GM12872 (cell line): ENCODE measurements around the gene ZP1.

Source experiments
- TF ChIP-seq, protein P1 (sequence below): IDR thresholded peaks from 3 replicates; pipeline ENCODE4 v1.5.1; 2011; ENCODE audit warnings: low read depth, mild to moderate bottlenecking, low read length, moderate library complexity; ENCODE audit not compliant: insufficient read depth

ZP1 gene

DNA sequence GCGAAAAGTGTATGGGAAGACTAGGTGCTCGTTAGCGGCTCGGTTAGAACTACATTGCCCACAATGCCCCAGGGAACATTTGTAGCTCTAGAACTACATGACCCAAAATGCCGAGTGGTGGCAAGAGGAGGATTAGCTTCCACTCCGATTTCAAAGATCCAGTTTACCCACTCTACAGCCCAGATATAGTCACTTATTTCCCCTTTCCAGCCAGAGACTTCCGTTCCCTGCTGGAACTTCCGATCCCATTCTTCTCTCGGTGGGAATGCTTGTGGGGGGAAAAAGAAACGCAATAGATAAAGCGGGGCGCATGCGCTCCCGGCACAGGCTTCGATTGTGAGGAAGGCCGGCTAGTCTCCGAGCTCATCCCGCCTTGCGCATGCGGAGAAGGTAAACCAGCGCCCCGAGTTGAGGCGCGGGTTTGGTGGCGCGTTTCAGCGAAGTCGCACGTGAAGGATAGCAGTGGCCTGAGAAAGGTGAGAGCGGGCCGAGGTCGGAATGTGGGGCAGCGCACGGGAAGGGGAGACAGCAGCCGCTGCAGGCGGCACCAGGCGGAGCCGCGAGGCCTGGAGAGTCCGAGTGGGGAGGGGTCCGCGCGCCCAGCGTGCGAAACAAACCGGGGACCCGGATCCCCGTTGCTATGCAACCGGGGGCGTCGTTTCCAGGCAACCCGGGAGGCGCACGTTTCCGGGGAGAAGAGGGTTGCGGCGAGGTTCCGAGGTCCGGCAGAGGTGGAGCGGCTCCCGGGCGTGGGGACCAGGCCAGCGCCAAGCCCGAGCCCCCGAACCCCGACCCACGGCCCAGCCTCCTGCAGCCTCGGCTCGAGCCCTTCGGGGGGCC lies 46.7 kb downstream of the ZP1 start, which contains the start of gene TMEM109:
Gene TMEM109, plus strand, starts transcription at position 366 of the 840 bp plus-strand sequence. CDS start 5,536 bp downstream, outside the sequence.
- TF ChIP-seq, protein P1, sequence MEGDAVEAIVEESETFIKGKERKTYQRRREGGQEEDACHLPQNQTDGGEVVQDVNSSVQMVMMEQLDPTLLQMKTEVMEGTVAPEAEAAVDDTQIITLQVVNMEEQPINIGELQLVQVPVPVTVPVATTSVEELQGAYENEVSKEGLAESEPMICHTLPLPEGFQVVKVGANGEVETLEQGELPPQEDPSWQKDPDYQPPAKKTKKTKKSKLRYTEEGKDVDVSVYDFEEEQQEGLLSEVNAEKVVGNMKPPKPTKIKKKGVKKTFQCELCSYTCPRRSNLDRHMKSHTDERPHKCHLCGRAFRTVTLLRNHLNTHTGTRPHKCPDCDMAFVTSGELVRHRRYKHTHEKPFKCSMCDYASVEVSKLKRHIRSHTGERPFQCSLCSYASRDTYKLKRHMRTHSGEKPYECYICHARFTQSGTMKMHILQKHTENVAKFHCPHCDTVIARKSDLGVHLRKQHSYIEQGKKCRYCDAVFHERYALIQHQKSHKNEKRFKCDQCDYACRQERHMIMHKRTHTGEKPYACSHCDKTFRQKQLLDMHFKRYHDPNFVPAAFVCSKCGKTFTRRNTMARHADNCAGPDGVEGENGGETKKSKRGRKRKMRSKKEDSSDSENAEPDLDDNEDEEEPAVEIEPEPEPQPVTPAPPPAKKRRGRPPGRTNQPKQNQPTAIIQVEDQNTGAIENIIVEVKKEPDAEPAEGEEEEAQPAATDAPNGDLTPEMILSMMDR = no peak

DNA sequence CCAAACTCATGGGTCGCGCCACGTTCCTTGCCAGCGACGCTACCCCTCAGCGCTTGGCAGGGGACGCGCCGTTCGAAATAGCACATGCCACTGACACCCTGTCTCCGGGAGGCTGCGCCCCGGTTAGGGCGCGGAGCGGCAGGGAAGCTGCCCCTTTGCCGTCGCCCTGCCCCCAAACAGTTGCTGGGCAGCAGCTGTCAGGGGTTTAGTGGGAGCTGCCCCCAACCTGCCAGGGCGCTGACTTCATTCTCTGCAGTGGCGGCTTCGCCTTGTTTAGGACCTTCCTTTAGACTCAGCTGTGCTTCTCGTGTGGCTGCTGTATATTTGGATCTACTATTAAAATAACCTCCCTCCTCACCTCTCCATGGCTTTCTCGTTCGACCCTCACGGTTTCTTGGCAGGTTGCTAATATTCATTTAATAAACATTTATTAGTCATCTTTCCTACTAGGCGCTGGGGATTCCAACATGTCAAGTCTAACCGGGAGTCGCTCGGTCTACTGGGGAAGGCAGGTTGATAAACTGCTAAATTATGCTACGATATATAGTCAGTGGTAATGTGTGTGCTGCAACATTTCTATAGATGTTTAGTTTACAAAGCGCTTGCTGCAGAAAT lies 47.4 kb downstream of the ZP1 start:
- TF ChIP-seq, protein P1 = no peak

DNA sequence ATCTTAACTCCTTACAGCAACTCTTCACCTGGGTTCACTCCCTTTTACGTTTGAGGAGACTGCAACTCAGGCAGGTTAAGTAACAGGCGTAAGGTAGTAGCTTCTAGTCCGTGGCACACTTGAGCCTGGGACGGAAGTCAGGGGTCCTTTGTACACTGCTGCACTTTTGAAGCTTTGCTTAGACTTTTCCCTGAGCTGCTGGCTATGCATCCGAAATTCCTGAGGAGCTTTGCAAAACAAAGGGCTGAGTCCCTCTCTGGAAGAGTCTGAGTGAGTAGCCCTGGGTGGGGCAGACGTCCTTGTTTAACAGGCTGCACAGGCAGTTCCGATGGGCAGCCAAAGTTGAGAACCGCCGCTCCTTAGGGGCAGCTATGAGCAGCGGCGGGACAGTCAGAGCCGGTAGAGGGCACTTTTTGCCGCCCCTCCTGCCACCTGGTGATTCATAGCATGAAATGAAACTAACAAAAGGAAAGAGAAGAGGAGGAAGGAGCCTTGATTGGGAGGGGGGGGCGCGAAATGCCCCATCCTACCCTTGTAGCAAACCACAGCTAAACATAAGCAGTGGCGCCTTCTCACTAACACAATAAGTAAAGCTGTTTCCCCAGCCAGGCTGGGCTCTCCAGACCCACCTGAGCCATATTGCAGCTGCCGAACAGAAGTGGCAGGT lies 48.0 kb downstream of the ZP1 start:
- TF ChIP-seq, protein P1 = peak; percentile 51

DNA sequence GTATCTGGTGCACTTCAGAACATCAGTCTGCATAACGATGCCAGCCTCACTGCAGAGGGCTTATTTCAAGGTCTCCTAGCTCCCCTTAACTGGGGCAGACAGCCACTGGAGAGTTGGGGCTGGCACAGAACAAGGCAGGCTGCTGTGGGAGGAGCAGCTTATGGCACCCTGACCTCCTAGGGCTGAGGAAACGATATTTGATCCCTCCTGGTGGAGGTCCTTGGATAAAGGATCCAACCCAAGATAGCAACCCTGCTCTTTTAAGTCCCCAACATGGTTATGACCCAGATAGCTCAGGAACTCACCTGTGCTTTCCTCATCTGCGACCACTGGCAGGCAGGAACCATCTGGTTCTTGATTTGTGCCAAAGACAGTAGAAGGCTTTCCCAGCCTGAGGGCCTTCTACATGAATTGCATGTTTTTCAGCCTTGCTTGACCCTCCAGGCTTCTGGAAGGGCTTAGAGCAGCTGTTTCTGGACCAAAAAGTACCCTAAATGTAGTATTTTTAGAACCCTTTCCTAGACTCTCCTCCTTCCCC lies 49.4 kb downstream of the ZP1 start:
- TF ChIP-seq, protein P1 = no peak

DNA sequence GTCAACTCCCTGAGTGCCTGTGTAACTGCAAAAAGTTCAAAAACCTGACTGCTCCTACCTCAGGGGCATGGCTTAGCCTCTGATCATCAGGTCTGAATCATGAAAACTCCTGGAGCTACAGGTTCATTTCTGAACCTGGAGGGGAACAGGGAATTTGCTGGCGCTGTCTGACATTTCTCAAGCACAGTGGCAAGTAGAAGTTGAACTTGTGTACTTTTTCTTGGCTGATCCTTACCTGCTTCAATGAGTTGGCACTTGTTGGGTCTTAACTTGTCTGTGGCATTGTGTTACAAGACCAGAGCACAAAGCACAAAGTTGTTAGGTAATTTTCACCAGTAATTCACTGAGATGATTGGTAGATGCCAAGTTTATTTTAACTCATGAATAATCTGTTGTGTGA lies 49.9 kb downstream of the ZP1 start:
- TF ChIP-seq, protein P1 = no peak

DNA sequence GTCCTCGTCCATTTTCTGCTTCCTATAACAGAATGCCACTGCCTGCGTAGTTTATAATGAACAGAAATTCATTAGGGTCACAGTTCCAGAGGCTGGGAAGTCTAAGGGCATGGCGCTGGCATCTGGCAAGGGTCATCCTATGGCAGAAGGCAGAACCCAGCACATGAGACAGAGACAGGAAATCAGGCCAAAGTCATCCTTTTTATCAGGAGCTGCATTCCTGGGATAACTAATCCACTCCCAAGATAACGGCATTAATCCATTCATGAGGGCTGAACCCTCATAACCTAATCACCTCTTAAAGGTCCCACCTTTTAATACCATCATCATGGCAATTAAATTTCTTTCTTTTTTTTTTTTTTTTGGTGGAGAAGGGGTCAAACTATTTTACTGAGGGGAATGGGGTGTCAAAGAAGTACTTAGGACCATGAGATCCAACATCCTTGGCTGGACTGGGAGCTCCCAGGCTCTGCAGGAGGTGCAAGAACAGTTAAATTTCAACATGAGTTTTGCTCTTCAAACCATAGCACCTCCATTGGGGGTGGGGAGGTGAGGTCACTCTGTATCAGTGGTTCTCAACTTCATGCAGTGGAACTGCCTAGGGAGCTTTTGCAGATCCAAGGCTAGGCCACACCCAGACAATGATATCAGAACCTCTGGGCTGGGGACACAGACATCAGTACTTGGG lies 51.1 kb downstream of the ZP1 start:
- TF ChIP-seq, protein P1 = no peak
